K562 (cell line): Measurements from ENCODE around the gene OLFML2A. TPM values are rescaled to one million over a fixed set of nuclear protein-coding genes. Genes with fewer than 3 reads are reported as not detected.

Experiments used
- COPS2 ChIP-seq: fragments of 450-650 bp; conservative IDR thresholded peaks from 2 replicates; pipeline ENCODE4 v1.6.1; 2016; ENCODE audit warnings: mild to moderate bottlenecking, moderate library complexity
- E2F3 ChIP-seq: fragments of 250-450 bp; sonication (Bioruptor Pico); IDR thresholded peaks from 2 replicates; pipeline ENCODE4 v1.4.0; 2020; ENCODE audit warnings: mild to moderate bottlenecking
- FIP1L1 ChIP-seq: fragments of 200-400 bp; formaldehyde crosslinking; IDR thresholded peaks from 2 replicates; pipeline ENCODE4 v1.6.1; 2018; ENCODE audit warnings: mild to moderate bottlenecking, low read depth, low read length; ENCODE audit not compliant: poor library complexity, severe bottlenecking
- FOS ChIP-seq: IDR thresholded peaks from 3 replicates; pipeline ENCODE4 v1.6.1; 2011; ENCODE audit not compliant: insufficient read length; ENCODE audit errors: extremely low read depth
- FUS ChIP-seq: fragments of 200-400 bp; formaldehyde crosslinking; optimal IDR thresholded peaks from 2 replicates; pipeline ENCODE3; 2017; ENCODE audit warnings: low read depth, low read length
- HCFC1 ChIP-seq: IDR thresholded peaks from 2 replicates; pipeline ENCODE4 v1.6.1; 2012; ENCODE audit warnings: low read depth, low read length, improper control_type of control experiment
- HDAC2 ChIP-seq: fragments of 450-650 bp; IDR thresholded peaks from 2 replicates; pipeline ENCODE4 v1.6.1; 2016; ENCODE audit warnings: mild to moderate bottlenecking
- NRF1 ChIP-seq, 2 experiments: fragments of 450-650 bp; IDR thresholded peaks in 1 of 2; conservative IDR thresholded peaks in 1 of 2; 2 replicates each; pipeline ENCODE4 v1.6.1; 2014; ENCODE audit warnings: mild to moderate bottlenecking in 2 of 2
- TAF9B ChIP-seq: fragments of 450-650 bp; IDR thresholded peaks from 2 replicates; pipeline ENCODE4 v1.6.1; 2018; ENCODE audit warnings: mild to moderate bottlenecking; ENCODE audit not compliant: partially characterized antibody
- ZNF134 ChIP-seq: fragments of 250-450 bp; sonication (Bioruptor Pico); conservative IDR thresholded peaks from 2 replicates; pipeline ENCODE4 v1.4.0; 2020
- ZNF445 ChIP-seq: fragments of 250-450 bp; sonication (Bioruptor Pico); IDR thresholded peaks from 2 replicates; pipeline ENCODE4 v1.4.0; 2020; ENCODE audit warnings: low read depth, mild to moderate bottlenecking, moderate library complexity
- ZNF764 ChIP-seq: fragments of 250-450 bp; sonication (Bioruptor Pico); IDR thresholded peaks from 2 replicates; pipeline ENCODE4 v1.4.0; 2020; ENCODE audit warnings: low read depth, mild to moderate bottlenecking, moderate library complexity
- polyA plus RNA-seq, 8 experiments: library from polyadenylated mRNA; depleted of rRNA in 4 of 8; stranded (reverse) in 5 of 8; unstranded in 3 of 8; fragments of >200 nt; fragmentation: Nextera tagmentation in 2 of 8; fragmentation: Illumina TruSeq in 1 of 8; extraction: Ambion mirVana in 2 of 8; extraction: Trizol in 1 of 8; gene quantifications; 2 replicates each; pipeline versions ENCODE4 v1.2.1 to v1.2.3, GENCODE V29; 2011 to 2014; ENCODE audit warnings: inconsistent platforms in 1 of 8, missing spikeins in 1 of 8
- total RNA-seq, 7 experiments: library from RNA; depleted of rRNA in 6 of 7; stranded (reverse); fragments of >200 nt in 6 of 7; fragmentation: Illumina TruSeq in 2 of 7; extraction: Trizol in 2 of 7; gene quantifications; 2 replicates each; pipeline versions ENCODE4 v1.2.1 to v1.2.3, GENCODE V29; 2011 to 2021; ENCODE audit warnings: low replicate concordance in 1 of 7
- TF ChIP-seq, protein P1 (sequence below): sonication (generic); formaldehyde crosslinking; IDR thresholded peaks from 2 replicates; pipeline ENCODE4 v1.8.0; 2022; ENCODE audit warnings: mild to moderate bottlenecking, missing genetic modification reagents, borderline replicate concordance
- TF ChIP-seq, protein P2 (sequence below): fragments of 450-650 bp; IDR thresholded peaks from 2 replicates; pipeline ENCODE4 v1.6.1; 2016; ENCODE audit warnings: mild to moderate bottlenecking
- TF ChIP-seq, protein P3 (sequence below): fragments of 450-650 bp; conservative IDR thresholded peaks from 2 replicates; pipeline ENCODE4 v1.6.1; 2016; ENCODE audit warnings: missing genetic modification characterization, low read depth, mild to moderate bottlenecking, control low read depth, missing compliant biosample characterization
- TF ChIP-seq, protein P4 (sequence below), 2 experiments: fragments of 450-650 bp in 1 of 2; sonication (generic) in 1 of 2; formaldehyde crosslinking; conservative IDR thresholded peaks; 2 replicates each; pipeline versions ENCODE4 v1.4.0 to v1.8.1; 2020 to 2022; ENCODE audit warnings: mild to moderate bottlenecking in 1 of 2, missing genetic modification reagents in 1 of 2
- TF ChIP-seq, protein P5 (sequence below), 2 experiments: fragments of 250-450 bp in 1 of 2; fragments of 450-650 bp in 1 of 2; sonication (Bioruptor Pico) in 1 of 2; IDR thresholded peaks; 2 replicates each; pipeline versions ENCODE4 v1.6.1 to v1.8.0; 2016 to 2021; ENCODE audit warnings: mild to moderate bottlenecking in 2 of 2, moderate library complexity in 2 of 2, missing compliant biosample characterization in 1 of 2, missing genetic modification characterization in 1 of 2

The OLFML2A gene
- total and polyA plus RNA-seq, 9 of the 15 experiments (the other 6 are each of a cell fraction or from before 2014, with no cell fraction given) = 0.16 TPM; not detected in 8

DNA sequence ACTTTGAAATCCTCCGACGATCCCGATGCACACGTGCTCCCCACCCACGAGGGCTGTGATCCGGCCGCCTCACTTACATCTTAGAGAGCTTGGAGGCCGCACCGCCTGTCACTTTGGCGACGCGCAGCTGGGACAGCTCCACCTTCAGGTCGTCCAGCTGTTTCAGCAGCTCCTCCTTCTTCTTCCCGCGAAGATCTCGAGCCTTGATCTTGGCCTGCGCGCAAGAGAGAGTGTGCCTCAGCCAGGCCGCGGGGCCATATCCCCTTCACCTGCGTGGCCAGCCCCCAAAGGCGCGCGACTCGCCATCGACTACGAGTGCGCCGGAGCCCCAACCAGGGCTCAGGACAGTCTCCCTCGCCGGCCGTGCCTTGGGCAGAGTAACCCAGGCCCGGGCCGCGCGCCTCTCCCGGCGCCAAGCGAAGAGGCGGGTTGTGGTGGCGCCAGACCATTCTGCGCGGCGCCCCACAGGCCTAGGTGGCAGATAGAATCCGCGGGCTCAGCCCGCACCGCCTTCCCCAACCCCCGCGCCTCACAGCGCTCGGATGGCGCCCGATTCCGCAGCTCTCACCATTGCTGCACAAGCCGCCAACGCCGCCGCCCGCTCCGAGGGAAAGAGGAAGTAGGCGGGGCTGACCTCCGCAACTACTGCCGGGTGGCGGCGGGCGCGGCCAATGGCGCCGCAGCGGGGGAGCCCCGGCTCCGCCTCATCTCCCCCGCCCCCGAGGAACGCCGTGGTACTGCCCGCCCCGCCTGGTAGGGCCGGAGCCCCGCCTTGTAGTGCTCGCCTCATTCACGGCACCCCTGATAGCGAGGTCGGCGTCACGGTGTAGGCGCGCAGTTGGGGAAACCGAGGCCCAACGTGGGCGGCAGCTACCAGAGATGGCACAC is 84.7 kb downstream of the OLFML2A start, which contains the start of the genes ARPC5L and RPL35 (continued):
- TF ChIP-seq NRF1 (conservative IDR thresholded peaks at IDR 0.05 in 1 of 2, IDR thresholded peaks at IDR 0.05 in 1 of 2) (peak in 1 of 2 experiments; percentile 41; a peak in 2 of 4 replicates), ZNF764 (no peak), ZNF134 (CRISPR knock-in tag) (no peak), FIP1L1 (peak; percentile 92), COPS2 (no peak), HCFC1 (peak; percentile 79), TAF9B (no peak), ZNF445 (CRISPR knock-in tag) (no peak), FUS (peak; percentile 83), FOS (no peak), E2F3 (peak; percentile 46; the same call in 1 of the 2 replicates), HDAC2 (peak; percentile 77)
- TF ChIP-seq, protein P1, sequence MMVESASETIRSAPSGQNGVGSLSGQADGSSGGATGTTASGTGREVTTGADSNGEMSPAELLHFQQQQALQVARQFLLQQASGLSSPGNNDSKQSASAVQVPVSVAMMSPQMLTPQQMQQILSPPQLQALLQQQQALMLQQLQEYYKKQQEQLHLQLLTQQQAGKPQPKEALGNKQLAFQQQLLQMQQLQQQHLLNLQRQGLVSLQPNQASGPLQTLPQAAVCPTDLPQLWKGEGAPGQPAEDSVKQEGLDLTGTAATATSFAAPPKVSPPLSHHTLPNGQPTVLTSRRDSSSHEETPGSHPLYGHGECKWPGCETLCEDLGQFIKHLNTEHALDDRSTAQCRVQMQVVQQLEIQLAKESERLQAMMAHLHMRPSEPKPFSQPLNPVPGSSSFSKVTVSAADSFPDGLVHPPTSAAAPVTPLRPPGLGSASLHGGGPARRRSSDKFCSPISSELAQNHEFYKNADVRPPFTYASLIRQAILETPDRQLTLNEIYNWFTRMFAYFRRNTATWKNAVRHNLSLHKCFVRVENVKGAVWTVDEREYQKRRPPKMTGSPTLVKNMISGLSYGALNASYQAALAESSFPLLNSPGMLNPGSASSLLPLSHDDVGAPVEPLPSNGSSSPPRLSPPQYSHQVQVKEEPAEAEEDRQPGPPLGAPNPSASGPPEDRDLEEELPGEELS (CRISPR knock-in tag) = no peak
- TF ChIP-seq, protein P2, sequence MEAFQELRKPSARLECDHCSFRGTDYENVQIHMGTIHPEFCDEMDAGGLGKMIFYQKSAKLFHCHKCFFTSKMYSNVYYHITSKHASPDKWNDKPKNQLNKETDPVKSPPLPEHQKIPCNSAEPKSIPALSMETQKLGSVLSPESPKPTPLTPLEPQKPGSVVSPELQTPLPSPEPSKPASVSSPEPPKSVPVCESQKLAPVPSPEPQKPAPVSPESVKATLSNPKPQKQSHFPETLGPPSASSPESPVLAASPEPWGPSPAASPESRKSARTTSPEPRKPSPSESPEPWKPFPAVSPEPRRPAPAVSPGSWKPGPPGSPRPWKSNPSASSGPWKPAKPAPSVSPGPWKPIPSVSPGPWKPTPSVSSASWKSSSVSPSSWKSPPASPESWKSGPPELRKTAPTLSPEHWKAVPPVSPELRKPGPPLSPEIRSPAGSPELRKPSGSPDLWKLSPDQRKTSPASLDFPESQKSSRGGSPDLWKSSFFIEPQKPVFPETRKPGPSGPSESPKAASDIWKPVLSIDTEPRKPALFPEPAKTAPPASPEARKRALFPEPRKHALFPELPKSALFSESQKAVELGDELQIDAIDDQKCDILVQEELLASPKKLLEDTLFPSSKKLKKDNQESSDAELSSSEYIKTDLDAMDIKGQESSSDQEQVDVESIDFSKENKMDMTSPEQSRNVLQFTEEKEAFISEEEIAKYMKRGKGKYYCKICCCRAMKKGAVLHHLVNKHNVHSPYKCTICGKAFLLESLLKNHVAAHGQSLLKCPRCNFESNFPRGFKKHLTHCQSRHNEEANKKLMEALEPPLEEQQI = no peak
- TF ChIP-seq, protein P3, sequence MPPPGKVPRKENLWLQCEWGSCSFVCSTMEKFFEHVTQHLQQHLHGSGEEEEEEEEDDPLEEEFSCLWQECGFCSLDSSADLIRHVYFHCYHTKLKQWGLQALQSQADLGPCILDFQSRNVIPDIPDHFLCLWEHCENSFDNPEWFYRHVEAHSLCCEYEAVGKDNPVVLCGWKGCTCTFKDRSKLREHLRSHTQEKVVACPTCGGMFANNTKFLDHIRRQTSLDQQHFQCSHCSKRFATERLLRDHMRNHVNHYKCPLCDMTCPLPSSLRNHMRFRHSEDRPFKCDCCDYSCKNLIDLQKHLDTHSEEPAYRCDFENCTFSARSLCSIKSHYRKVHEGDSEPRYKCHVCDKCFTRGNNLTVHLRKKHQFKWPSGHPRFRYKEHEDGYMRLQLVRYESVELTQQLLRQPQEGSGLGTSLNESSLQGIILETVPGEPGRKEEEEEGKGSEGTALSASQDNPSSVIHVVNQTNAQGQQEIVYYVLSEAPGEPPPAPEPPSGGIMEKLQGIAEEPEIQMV (tag) = no peak
- TF ChIP-seq, protein P4, sequence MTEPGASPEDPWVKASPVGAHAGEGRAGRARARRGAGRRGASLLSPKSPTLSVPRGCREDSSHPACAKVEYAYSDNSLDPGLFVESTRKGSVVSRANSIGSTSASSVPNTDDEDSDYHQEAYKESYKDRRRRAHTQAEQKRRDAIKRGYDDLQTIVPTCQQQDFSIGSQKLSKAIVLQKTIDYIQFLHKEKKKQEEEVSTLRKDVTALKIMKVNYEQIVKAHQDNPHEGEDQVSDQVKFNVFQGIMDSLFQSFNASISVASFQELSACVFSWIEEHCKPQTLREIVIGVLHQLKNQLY (CRISPR knock-in tag; conservative IDR thresholded peaks at IDR 0.05) = peak in 1 of 2 experiments; percentile 61; a peak in 1 of 4 replicates
- TF ChIP-seq, protein P5, sequence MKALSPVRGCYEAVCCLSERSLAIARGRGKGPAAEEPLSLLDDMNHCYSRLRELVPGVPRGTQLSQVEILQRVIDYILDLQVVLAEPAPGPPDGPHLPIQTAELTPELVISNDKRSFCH (CRISPR knock-in tag; IDR thresholded peaks at IDR 0.05) = no peak
- TF ChIP-seq, protein P5 (tag; IDR thresholded peaks at IDR 0.05) = peak; percentile 47; the same call in 1 of the 2 replicates
